ENCODE results near the gene EFCAB6. TPM values are rescaled to one million over a fixed set of nuclear protein-coding genes. Genes with fewer than 3 reads are reported as not detected.

Gene EFCAB6
- total and polyA plus RNA-seq, 2 of the 4 experiments (the other 2 are of a cell fraction): 0.44 to 1.1 TPM

GRCh38 chr22:43541462-43542407 lies 270.4 kb downstream of the EFCAB6 start:
- no peak overlapping the region for H3K56ac ChIP-seq (ENCODE audit: extremely low read depth, insufficient read depth, low read length)
- H4K91ac ChIP-seq (ENCODE audit: insufficient read depth, low read depth, low read length): no peak overlapping the region
- ChIA-PET CTCF (no interaction called here), POLR2A (ENCODE audit: unreplicated experiment) (no interaction called here)
- no peak overlapping the region for H3K4me2 ChIP-seq (ENCODE audit: low read depth, low read length)
- no peak overlapping the region for H3K18ac ChIP-seq (ENCODE audit: low read depth, low read length)
- H3K9ac ChIP-seq (ENCODE audit: low read depth, low read length): no peak overlapping the region
- no peak overlapping the region for H2AK5ac ChIP-seq (ENCODE audit: low read depth, low read length)
- no peaks in the 10 kb centered on the region for H3K9me1 ChIP-seq (ENCODE audit: insufficient read depth, low read length)
- no peaks in the 10 kb centered on the region; the same call in 1 of the 2 replicates for H3K27me3 ChIP-seq (ENCODE audit: control insufficient read depth, insufficient read depth, low read length)
- dilution Hi-C loops (cut with HindIII; ENCODE audit: low sequenced_read_pairs, unreplicated experiment) (no loop called here), intact Hi-C loops (cut with micrococcal nuclease) (no loop called here), in situ Hi-C loops (cut with MboI; ENCODE audit: low sequenced_read_pairs) (no loop called here)
- no peaks in the 10 kb centered on the region for H3K79me1 ChIP-seq (ENCODE audit: low read depth in 1 of 2, low read length in 2 of 2)
- no peaks in the 10 kb centered on the region for H3K4me1 ChIP-seq (ENCODE audit: control insufficient read depth, insufficient read depth, low read length)
- no peak for DNase-seq
- H2AK9ac ChIP-seq (replicated peaks; ENCODE audit: low read depth, low read length, poor library complexity): no peak overlapping the region
- no peak overlapping the region for H2BK120ac ChIP-seq (ENCODE audit: low read depth, low read length)
- no peak overlapping the region for H2BK5ac ChIP-seq (ENCODE audit: low read depth, low read length, poor library complexity, severe bottlenecking)
- no peak overlapping the region for H2AFZ ChIP-seq (replicated peaks; ENCODE audit: low read length, poor library complexity)
- no peak overlapping the region for H3K14ac ChIP-seq (replicated peaks; ENCODE audit: low read depth, low read length)
- H2BK15ac ChIP-seq (ENCODE audit: low read depth, low read length): no peak overlapping the region
- H3K4me3 ChIP-seq (ENCODE audit: insufficient read depth, low read depth, low read length): no peak overlapping the region
- H3K23ac ChIP-seq (ENCODE audit: low read depth, low read length): no peak overlapping the region
- TF ChIP-seq, protein P1, sequence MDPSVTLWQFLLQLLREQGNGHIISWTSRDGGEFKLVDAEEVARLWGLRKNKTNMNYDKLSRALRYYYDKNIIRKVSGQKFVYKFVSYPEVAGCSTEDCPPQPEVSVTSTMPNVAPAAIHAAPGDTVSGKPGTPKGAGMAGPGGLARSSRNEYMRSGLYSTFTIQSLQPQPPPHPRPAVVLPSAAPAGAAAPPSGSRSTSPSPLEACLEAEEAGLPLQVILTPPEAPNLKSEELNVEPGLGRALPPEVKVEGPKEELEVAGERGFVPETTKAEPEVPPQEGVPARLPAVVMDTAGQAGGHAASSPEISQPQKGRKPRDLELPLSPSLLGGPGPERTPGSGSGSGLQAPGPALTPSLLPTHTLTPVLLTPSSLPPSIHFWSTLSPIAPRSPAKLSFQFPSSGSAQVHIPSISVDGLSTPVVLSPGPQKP (IDR thresholded peaks at IDR 0.05; ENCODE audit: borderline replicate concordance, low read depth, low read length): no peak
- TF ChIP-seq CHD1 (IDR thresholded peaks at IDR 0.05; ENCODE audit: low read depth, low read length) (no peak), MAZ (IDR thresholded peaks at IDR 0.05; ENCODE audit: borderline replicate concordance, low read depth, low read length) (no peak), FOS (IDR thresholded peaks at IDR 0.05; ENCODE audit: low read depth, low read length) (no peak), SMC3 (IDR thresholded peaks at IDR 0.05; ENCODE audit: low read depth, low read length) (no peak), RAD21 (IDR thresholded peaks at IDR 0.05; ENCODE audit: low read length) (no peak), RFX5 (IDR thresholded peaks at IDR 0.05; ENCODE audit: low read depth, low read length) (no peak), BHLHE40 (IDR thresholded peaks at IDR 0.05; ENCODE audit: low read depth, low read length) (no peak), NFE2L2 (IDR thresholded peaks at IDR 0.05; ENCODE audit: low read depth, low read length) (no peak), MAFK (IDR thresholded peaks at IDR 0.05; ENCODE audit: low read depth, low read length) (no peak), CEBPB (IDR thresholded peaks at IDR 0.05; ENCODE audit: low read depth, low read length) (no peak), POLR2A (IDR thresholded peaks at IDR 0.05; ENCODE audit: low read depth, low read length) (no peak), USF2 (IDR thresholded peaks at IDR 0.05; ENCODE audit: low read depth, low read length) (no peak), CTCF (conservative IDR thresholded peaks at IDR 0.05; ENCODE audit: low read depth, low read length) (no peak), RCOR1 (IDR thresholded peaks at IDR 0.05; ENCODE audit: insufficient replicate concordance, low read length) (no peak)
- no peaks in the 10 kb centered on the region for H3K9me3 ChIP-seq (ENCODE audit: control insufficient read depth, insufficient read depth, low read length)
- no peak overlapping the region for H3K27ac ChIP-seq (ENCODE audit: insufficient read depth, low read length)
- BruUV-seq (replicated peaks): no TSS peak
- H3K36me3 ChIP-seq (ENCODE audit: control insufficient read depth, insufficient read depth, low read length): no peaks in the 10 kb centered on the region
- ATAC-seq (ENCODE audit: low read depth): no peak
- H3K4ac ChIP-seq (ENCODE audit: low read depth, low read length): no peak overlapping the region
- H4K8ac ChIP-seq (ENCODE audit: low read depth in 2 of 2, low read length in 2 of 2): no peak overlapping the region
- no peak overlapping the region for H2BK20ac ChIP-seq (ENCODE audit: low read depth, low read length)
- no peak overlapping the region for H4K5ac ChIP-seq (ENCODE audit: low read depth, low read length)
- H4K20me1 ChIP-seq (ENCODE audit: insufficient read depth, low read length): no peaks in the 10 kb centered on the region
- 53% methylated on average over 6 of the region's 18 CpGs; no CpG with 5 or more reads in 1 of the 2 experiments for WGBS, 2 experiments (ENCODE audit: extremely low coverage in 2 of 2, insufficient read length in 1 of 2)
